GM12891 (cell line): ENCODE measurements around the gene NRIP1.

ENCODE experiments used
- POLR2A ChIP-seq: IDR thresholded peaks from 2 replicates; pipeline ENCODE4 v1.6.1; 2011; ENCODE audit warnings: low read depth, low read length, control low read depth
- POLR2AphosphoS5 ChIP-seq: IDR thresholded peaks from 2 replicates; pipeline ENCODE4 v1.6.1; 2011; ENCODE audit warnings: low read depth, low read length, control low read depth
- POU2F2 ChIP-seq: IDR thresholded peaks from 2 replicates; pipeline ENCODE4 v1.6.1; 2011; ENCODE audit warnings: low read depth, mild to moderate bottlenecking, control low read depth, low read length, moderate library complexity
- TAF1 ChIP-seq: IDR thresholded peaks from 2 replicates; pipeline ENCODE4 v1.6.1; 2011; ENCODE audit warnings: low read depth, low read length, control low read depth

DNA sequence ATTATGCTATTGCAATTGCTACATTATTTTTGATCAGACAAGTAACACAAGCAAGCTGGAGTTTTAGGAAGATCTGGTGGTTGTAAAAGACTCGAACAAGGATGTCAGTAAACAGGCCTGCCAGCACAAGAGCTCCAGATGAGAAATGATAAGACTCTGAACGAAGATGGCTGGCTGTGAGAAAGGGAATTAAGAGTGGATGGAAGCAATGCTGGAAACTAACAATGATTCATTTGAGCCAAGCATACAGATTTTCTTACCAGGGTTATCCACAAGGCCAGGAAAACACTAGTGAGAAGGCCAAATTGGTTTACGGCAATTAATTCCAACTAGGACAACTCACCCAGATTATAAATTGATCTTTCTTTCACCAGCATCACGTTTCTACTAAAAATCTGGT is 54.2 kb downstream of the NRIP1 start:
- no peak for TF ChIP-seq POLR2A
- TF ChIP-seq POLR2AphosphoS5 = no peak
- TF ChIP-seq TAF1 = no peak
- TF ChIP-seq POU2F2 = no peak
